Posterior vena cava (tissue), 2 donors: ENCODE results near the gene PTTG1IP2. TPM values are rescaled to one million over a fixed set of nuclear protein-coding genes. Genes with fewer than 3 reads are reported as not detected.

ENCODE experiments used
- DNase-seq: peaks from one replicate; pipeline ENCODE4 v3.0.0-alpha.2; 2020; ENCODE audit warnings: low spot score
- intact Hi-C, 2 donors: fragments of 100-400 bp; cut with DNase I; formaldehyde crosslinking; loops; one replicate each; pipeline versions ENCODE4 v1.14.1 to v1.14.2; 2022 to 2023
- total RNA-seq, 2 donors: library from RNA; stranded (reverse); fragmentation: NEBNext Ultra II Directional; extraction: Animal tissue kit (Norgen Biotek cat#: 25700); gene quantifications; one replicate each; pipeline ENCODE4 v1.2.1, GENCODE V29; 2021
- donor health status: DM: yes; HTN: yes; CAD: no.
- donor health status: DM: yes; HTN: yes; CAD: no.

PTTG1IP2 gene
- total RNA-seq, 2 donors from 2014 or later: 0.76 TPM; not detected in 1

DNA sequence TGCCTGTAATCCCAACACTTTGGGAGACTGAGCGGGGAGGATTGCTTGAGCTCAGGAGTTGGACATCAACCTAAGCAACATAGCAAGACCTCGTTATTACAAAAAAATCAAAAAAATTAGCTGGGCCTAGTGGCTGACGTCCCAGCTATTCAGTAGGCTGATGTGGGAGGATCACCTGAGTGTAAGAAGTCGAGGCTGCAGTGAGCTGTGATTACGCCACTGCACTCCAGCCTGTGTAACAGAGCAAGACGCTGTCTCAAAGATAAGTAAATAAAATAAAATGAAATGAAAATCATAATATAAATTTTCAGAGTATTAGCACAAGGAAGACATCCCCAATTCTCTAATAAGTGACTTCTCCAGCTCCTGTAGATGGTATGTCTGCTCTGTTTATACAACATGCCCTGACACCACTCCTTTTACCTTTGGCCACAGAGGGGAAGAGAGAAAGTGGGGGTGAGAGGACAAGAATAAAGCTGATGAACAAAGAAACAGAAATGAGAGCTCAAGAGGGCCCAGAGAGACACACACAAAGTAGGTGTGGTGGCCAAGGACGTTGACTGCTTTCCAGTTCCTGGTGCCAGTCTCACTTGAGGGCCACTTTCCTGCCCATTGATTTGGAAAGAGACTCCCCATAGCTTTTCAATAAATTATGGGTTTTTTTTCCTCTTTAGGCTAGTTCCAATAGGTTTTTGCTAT is 62.9 kb downstream of the PTTG1IP2 start:
- intact Hi-C loops: loop anchor here in 1 of 2 donors (5.0 kb wide), 1 partner anchor 1490 kb away; no protein-coding TSS in a partner anchor

DNA sequence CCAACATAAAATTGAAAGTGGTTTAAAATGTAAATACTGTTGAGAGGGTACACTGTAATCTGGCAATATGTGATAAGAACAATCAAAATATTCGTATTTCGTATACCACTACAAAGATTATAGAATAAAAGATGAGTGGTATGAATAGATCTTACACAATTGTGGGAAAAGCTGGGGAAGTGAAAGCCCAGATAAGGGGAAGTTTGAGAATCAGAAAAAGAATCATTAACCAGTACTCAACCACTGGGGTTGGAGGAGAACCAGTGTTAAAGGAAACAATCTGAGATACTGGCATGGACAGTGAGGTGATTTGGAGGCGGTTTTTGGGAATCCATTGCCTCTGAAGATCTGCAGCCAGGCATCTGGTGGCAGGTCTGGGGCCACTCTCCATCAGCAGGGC is 67.0 kb downstream of the PTTG1IP2 start:
- intact Hi-C loops: no loop called here
- DNase-seq: no peak

More for the DNA sequence above, 62.9 kb downstream of the PTTG1IP2 start:
- DNase-seq: no peak

DNA sequence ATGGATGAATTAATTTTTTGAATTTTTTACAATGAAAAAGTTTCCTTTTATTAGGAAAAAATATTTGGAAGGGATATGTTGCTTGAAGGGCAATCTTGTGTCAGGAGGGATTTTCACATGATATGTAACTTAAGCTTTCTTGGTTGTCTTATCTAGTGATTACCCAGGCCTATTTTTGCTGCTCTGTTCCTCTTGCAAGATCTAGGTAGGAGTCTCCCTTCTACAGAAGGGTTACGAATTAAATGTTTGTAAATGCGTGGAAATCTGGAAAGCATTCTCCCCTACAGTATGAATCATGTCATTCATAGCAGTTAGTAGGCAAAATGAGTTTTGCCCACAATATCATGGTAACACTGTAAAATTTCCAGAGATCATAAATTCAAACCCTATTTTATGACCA is 69.0 kb downstream of the PTTG1IP2 start:
- DNase-seq: no peak
- intact Hi-C loops: no loop called here

DNA sequence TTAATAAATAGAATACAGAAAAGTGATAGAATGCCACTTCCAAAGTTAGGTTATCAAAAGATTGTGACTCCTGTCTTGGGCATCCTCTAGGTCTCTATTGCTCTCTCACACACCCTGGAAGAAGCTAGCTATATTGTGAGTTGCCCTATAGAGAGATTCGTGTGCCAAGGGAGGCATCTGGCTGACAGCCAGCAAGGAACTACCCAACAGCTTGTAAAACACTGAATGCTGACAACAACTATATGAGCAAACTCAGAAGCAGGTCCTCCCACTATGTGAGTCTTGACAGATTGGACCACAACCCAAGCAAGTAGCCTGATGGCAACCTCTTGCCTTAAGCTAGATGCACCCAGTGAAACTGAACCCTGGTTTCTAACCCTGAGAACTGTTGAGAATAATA is 71.0 kb downstream of the PTTG1IP2 start:
- DNase-seq: no peak
- intact Hi-C loops: no loop called here

DNA sequence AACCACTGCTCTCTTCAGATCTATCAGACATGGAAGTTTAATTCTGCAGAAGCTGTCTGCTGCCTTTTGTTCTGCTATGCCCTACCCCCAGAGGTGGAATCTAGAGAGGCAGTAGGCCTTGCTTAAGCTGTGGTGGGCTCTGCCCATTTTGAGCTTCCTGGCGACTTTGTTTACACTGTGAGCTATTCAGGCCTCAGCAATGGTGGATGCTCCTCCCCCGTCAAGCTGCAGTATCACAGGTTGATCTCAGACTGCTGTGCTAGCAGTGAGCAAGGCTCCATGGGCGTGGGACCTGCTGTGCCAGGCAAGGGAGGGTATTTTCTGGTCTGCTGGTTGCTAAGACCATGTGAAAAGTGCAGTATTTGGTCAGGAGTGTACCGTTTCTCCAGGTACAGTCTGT is 81.6 kb downstream of the PTTG1IP2 start:
- DNase-seq: no peak
- intact Hi-C loops: loop anchor here (10.0 kb wide), 1 partner anchor 484 kb away; no protein-coding TSS in a partner anchor

DNA sequence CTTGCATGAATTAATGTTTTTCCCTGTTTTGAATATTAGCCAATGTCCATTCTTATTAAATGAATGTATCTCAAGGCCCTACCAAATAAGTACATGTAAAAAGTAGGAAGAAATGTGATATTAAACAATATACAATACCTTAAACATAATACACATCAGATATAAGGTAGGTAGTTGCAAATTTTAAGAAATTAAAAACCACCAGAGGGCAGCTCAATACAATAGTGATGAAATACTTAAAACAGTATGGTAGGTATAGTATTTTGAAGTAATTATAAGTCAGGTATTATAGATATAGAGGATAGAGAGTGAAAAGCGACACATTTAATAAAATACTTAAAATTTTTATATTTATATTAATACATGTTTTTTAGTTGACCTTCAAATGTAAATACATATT is 83.1 kb downstream of the PTTG1IP2 start:
- intact Hi-C loops: loop anchor here (10.0 kb wide), 1 partner anchor 482 kb away; no protein-coding TSS in a partner anchor
- DNase-seq: no peak

DNA sequence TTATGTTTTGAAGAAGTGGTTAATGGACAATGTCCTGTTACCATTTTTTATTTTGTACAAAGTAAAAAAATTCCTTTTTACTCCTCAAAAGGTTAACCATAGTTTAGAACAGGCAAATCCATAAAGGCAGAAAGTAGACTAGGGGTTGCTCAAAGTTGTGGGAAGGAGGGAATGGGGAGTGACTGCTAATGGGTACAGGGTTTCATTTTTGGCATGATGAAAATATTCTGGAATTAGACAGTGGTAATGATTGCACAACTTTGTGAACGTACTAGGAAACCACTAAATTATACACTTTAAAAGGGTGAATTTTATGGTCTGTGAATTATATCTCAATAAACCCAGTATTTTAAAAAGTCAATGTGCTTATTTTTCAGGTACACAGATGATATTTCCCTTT is 91.3 kb downstream of the PTTG1IP2 start:
- intact Hi-C loops: loop anchor here in 1 of 2 donors (5.0 kb wide), 1 partner anchor 1023 kb away; no protein-coding TSS in a partner anchor
- DNase-seq: no peak

Other genes starting within 250 kb of the PTTG1IP2 start
- gene CFAP69, start 224.5 kb upstream of the PTTG1IP2 start, total RNA-seq: 10 to 100 TPM; 11.4 to 13.0 TPM
- gene FAM237B, start 148.3 kb upstream of the PTTG1IP2 start, total RNA-seq: not detected
- 10 to 100 TPM; 21.0 to 22.0 TPM for gene GTPBP10, start 122.9 kb upstream of the PTTG1IP2 start, total RNA-seq
- 10 to 100 TPM; 25.2 to 37.4 TPM for gene CLDN12, start 66.2 kb upstream of the PTTG1IP2 start, total RNA-seq
- 10 to 100 TPM; 45.3 to 53.8 TPM for gene CDK14, start 126.7 kb downstream of the PTTG1IP2 start, total RNA-seq